HEK293 (cell line): ENCODE measurements around the gene JAML.

Experiments
- CTCF ChIA-PET: fragments of 350-600 bp; formaldehyde crosslinking; extraction: SDS; loops from one replicate; lab custom pipeline; 2021; ENCODE audit warnings: antibody characterized with exemption; lab: Yijun Ruan, JAX
- POLR2A ChIA-PET: fragments of 300-600 bp; formaldehyde crosslinking; extraction: SDS; loops from one replicate; lab custom pipeline; 2020; ENCODE audit warnings: antibody characterized with exemption, inconsistent platforms; lab: Yijun Ruan, JAX
- H3K27ac ChIP-seq: fragments of 200-500 bp; sonication (Bioruptor generic); 2 replicates; pipeline ENCODE4 v1.5.1; 2014; ENCODE audit warnings: low read depth, low read length, control low read depth, inconsistent platforms; ENCODE audit errors: extremely low read depth
- H3K36me3 ChIP-seq, 2 experiments: fragments of 200-500 bp in 1 of 2; sonication (Bioruptor generic) in 1 of 2; 1 replicate in 1 of 2; 2 replicates in 1 of 2; pipeline ENCODE4 v1.5.1; 2014 to 2017; ENCODE audit warnings: inconsistent platforms in 2 of 2, low read length in 2 of 2; ENCODE audit not compliant: control insufficient read depth in 2 of 2, insufficient read depth in 1 of 2
- H3K4me1 ChIP-seq: fragments of 200-500 bp; sonication (Bioruptor generic); 2 replicates; pipeline ENCODE4 v1.5.1; 2014; ENCODE audit warnings: mild to moderate bottlenecking, low read length, inconsistent platforms; ENCODE audit not compliant: control insufficient read depth, insufficient read depth
- H3K4me3 ChIP-seq: 2 replicates; pipeline ENCODE4 v1.5.1; 2011; ENCODE audit warnings: low read depth, mild to moderate bottlenecking, control low read depth, low read length, moderate library complexity
- H3K9me3 ChIP-seq: fragments of 200-500 bp; sonication (Bioruptor generic); 2 replicates; pipeline ENCODE4 v1.5.1; 2014; ENCODE audit warnings: low read depth, low read length, inconsistent platforms; ENCODE audit not compliant: control insufficient read depth, insufficient read depth
- BCL6B ChIP-seq: fragments of 450-650 bp; formaldehyde crosslinking; IDR thresholded peaks from 2 replicates; pipeline ENCODE4 v1.5.1; 2017; ENCODE audit warnings: missing biosample characterization, missing genetic modification characterization
- GFI1B ChIP-seq: fragments of 450-650 bp; formaldehyde crosslinking; IDR thresholded peaks from 2 replicates; pipeline ENCODE4 v1.5.1; 2016; ENCODE audit warnings: missing biosample characterization, missing genetic modification characterization
- GLIS1 ChIP-seq: fragments of 450-650 bp; formaldehyde crosslinking; IDR thresholded peaks from 2 replicates; pipeline ENCODE4 v1.5.1; 2016; ENCODE audit warnings: missing biosample characterization, missing genetic modification characterization
- KLF10 ChIP-seq: fragments of 450-650 bp; IDR thresholded peaks from 2 replicates; pipeline ENCODE4 v1.5.1; 2018; ENCODE audit warnings: missing biosample characterization, mild to moderate bottlenecking, missing genetic modification characterization
- OVOL3 ChIP-seq: fragments of 450-650 bp; formaldehyde crosslinking; IDR thresholded peaks from 2 replicates; pipeline ENCODE4 v1.5.1; 2016; ENCODE audit warnings: missing biosample characterization, missing genetic modification characterization
- PRDM4 ChIP-seq: fragments of 450-650 bp; formaldehyde crosslinking; IDR thresholded peaks from 2 replicates; pipeline ENCODE4 v1.5.1; 2017; ENCODE audit warnings: missing biosample characterization, missing genetic modification characterization
- REST ChIP-seq: fragments of 450-650 bp; formaldehyde crosslinking; IDR thresholded peaks from 2 replicates; pipeline ENCODE4 v1.5.1; 2016; ENCODE audit warnings: missing biosample characterization, missing genetic modification characterization
- ZBTB21 ChIP-seq: fragments of 450-650 bp; formaldehyde crosslinking; IDR thresholded peaks from 2 replicates; pipeline ENCODE4 v1.5.1; 2017; ENCODE audit warnings: missing biosample characterization, missing genetic modification characterization
- ZIC2 ChIP-seq: fragments of 450-650 bp; formaldehyde crosslinking; IDR thresholded peaks from 2 replicates; pipeline ENCODE4 v1.5.1; 2016; ENCODE audit warnings: missing biosample characterization, missing genetic modification characterization
- ZNF280C ChIP-seq: fragments of 450-650 bp; formaldehyde crosslinking; IDR thresholded peaks from 2 replicates; pipeline ENCODE4 v1.5.1; 2016; ENCODE audit warnings: missing biosample characterization, missing genetic modification characterization
- ZNF391 ChIP-seq: fragments of 450-650 bp; formaldehyde crosslinking; IDR thresholded peaks from 2 replicates; pipeline ENCODE4 v1.5.1; 2016; ENCODE audit warnings: low read depth, missing biosample characterization, missing genetic modification characterization, borderline replicate concordance
- ZNF416 ChIP-seq: fragments of 450-650 bp; formaldehyde crosslinking; IDR thresholded peaks from 2 replicates; pipeline ENCODE4 v1.5.1; 2016; ENCODE audit warnings: missing biosample characterization, missing genetic modification characterization
- ZNF449 ChIP-seq: fragments of 450-650 bp; formaldehyde crosslinking; IDR thresholded peaks from 2 replicates; pipeline ENCODE4 v1.5.1; 2017; ENCODE audit warnings: missing biosample characterization, mild to moderate bottlenecking, missing genetic modification characterization, moderate library complexity
- ZNF473 ChIP-seq: fragments of 450-650 bp; formaldehyde crosslinking; IDR thresholded peaks from 2 replicates; pipeline ENCODE4 v1.5.1; 2017; ENCODE audit warnings: missing biosample characterization, missing genetic modification characterization
- ZNF571 ChIP-seq: fragments of 450-650 bp; formaldehyde crosslinking; IDR thresholded peaks from 2 replicates; pipeline ENCODE4 v1.5.0; 2017; ENCODE audit warnings: missing biosample characterization, missing genetic modification characterization

The JAML gene

GRCh38 chr11:118221419-118221818, 3.4 kb downstream of the JAML start:
- CTCF ChIA-PET = interaction anchor here (2.5 kb wide), 1 partner anchor 23 kb away, joined by 15 read pairs; no protein-coding TSS in a partner anchor

DNA sequence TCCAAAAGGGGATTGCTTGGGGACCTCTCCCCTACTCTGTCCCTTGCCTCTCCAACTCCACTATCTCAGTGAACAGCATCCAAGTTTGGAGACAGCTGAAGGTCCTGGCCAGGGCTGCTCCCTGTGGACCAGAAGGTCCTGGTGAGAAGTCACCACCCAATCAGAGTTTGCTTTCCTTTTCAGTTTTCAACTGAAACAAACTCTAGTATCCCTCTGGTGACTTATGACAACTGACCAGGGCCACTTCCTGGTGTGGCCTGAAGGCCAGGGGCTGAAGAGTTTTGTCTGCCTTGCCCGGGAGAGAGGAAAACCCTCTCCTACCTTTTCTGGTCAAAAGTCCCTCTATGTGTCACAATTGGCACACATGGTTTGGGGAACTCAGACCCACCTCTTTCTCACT, 5.1 kb downstream of the JAML start:
- Histone ChIP-seq H3K36me3 (no peaks in the 10 kb centered on the region), H3K4me3 (no peak overlapping the region), H3K4me1 (no peaks in the 10 kb centered on the region), H3K27ac (no peak overlapping the region), H3K9me3 (no peaks in the 10 kb centered on the region)
- TF ChIP-seq ZNF416 (tag by site-specific recombination) = no peak
- no peak for TF ChIP-seq REST (tag by site-specific recombination)
- no peak for TF ChIP-seq KLF10 (tag by site-specific recombination)
- TF ChIP-seq GFI1B (tag by site-specific recombination) = no peak
- no peak for TF ChIP-seq ZNF391 (tag by site-specific recombination)
- TF ChIP-seq ZNF571 (tag by site-specific recombination) = no peak
- TF ChIP-seq ZBTB21 = no peak
- TF ChIP-seq PRDM4 (tag by site-specific recombination) = no peak
- ChIA-PET POLR2A (no interaction called here), CTCF (interaction anchor here (0.7 kb wide), 1 partner anchor 119 kb away, joined by 3 read pairs; no protein-coding TSS in a partner anchor)

More at GRCh38 chr11:118221419-118221818, 3.4 kb downstream of the JAML start:
- Histone ChIP-seq H3K4me1 (no peaks in the 10 kb centered on the region), H3K9me3 (no peaks in the 10 kb centered on the region), H3K4me3 (no peak overlapping the region), H3K27ac (no peak overlapping the region), H3K36me3 (no peaks in the 10 kb centered on the region)
- TF ChIP-seq GLIS1 (tag by site-specific recombination) (0 out of 2 replicates have a peak, but pooled peaks have one; percentile 8), ZNF449 (tag by site-specific recombination) (no peak), ZNF473 (tag by site-specific recombination) (no peak), OVOL3 (no peak), BCL6B (tag by site-specific recombination) (no peak), ZNF280C (no peak), ZIC2 (peak; percentile 81)
- POLR2A ChIA-PET = no interaction called here
